Breast epithelium (tissue), 4 donors: Measurements from ENCODE around the gene ARID5B. TPM values are rescaled to one million over a fixed set of nuclear protein-coding genes. Genes with fewer than 3 reads are reported as not detected.

Experiments used
- DNase-seq, 2 donors: peaks; one replicate each; pipeline ENCODE4 v3.0.0-alpha.2; 2019; ENCODE audit warnings: low spot score in 2 of 2
- H3K27ac ChIP-seq, 2 donors: fragments of 200-600 bp; sonication (generic) in 1 of 2; one replicate each; pipeline ENCODE4 v1.5.1; 2016 to 2019; ENCODE audit warnings: mild to moderate bottlenecking in 1 of 2
- H3K27me3 ChIP-seq, 2 donors: fragments of 200-600 bp; sonication (generic) in 1 of 2; one replicate each; pipeline versions ENCODE4 v1.5.1 to v1.6.0; 2017 to 2019; ENCODE audit warnings: control low read depth in 1 of 2, mild to moderate bottlenecking in 1 of 2
- H3K36me3 ChIP-seq: fragments of 200-600 bp; one replicate; pipeline ENCODE4 v1.5.1; 2019
- H3K4me1 ChIP-seq, 2 donors: fragments of 200-600 bp; sonication (generic); one replicate each; pipeline ENCODE4 v1.5.1; 2016 to 2019; ENCODE audit warnings: control low read depth in 1 of 2
- H3K4me3 ChIP-seq, 3 donors: fragments of 200-600 bp; sonication (generic); 1 replicate in 2 of 3; 2 replicates in 1 of 3; pipeline ENCODE4 v1.5.1; 2016 to 2019; ENCODE audit warnings: mild to moderate bottlenecking in 3 of 3, moderate library complexity in 2 of 3
- H3K9me3 ChIP-seq, 2 donors: fragments of 200-600 bp; sonication (generic) in 1 of 2; one replicate each; pipeline ENCODE4 v1.5.1; 2016 to 2019; ENCODE audit warnings: control low read depth in 1 of 2
- POLR2A ChIP-seq: fragments of 450-650 bp; IDR thresholded peaks from one replicate; pipeline ENCODE4 v1.6.1; 2016; ENCODE audit warnings: antibody characterized with exemption, mild to moderate bottlenecking, moderate library complexity
- POLR2AphosphoS5 ChIP-seq, 3 donors: sonication (generic); formaldehyde crosslinking; IDR thresholded peaks; one replicate each; pipeline ENCODE4 v1.6.1; 2017; ENCODE audit warnings: antibody characterized with exemption in 3 of 3
- intact Hi-C: fragments of 100-400 bp; cut with DNase I; formaldehyde crosslinking; loops from one replicate; pipeline ENCODE4 v1.15.1; 2023; ENCODE audit warnings: low total_unique reads
- total RNA-seq, 3 donors: library from RNA; depleted of rRNA; stranded (reverse); fragments of >200 nt; gene quantifications; one replicate each; pipeline ENCODE4 v1.1.0, GENCODE V29; 2016
- TF ChIP-seq, protein P1 (sequence below), 3 donors: fragments of 450-650 bp; IDR thresholded peaks; one replicate each; pipeline ENCODE4 v1.5.1; 2016 to 2017; ENCODE audit warnings: antibody characterized with exemption in 3 of 3, mild to moderate bottlenecking in 3 of 3, moderate library complexity in 3 of 3

The ARID5B gene
- total RNA-seq, 3 donors from 2014 or later: 89.5 to 166 (median 125) TPM

- Histone ChIP-seq H3K4me3 (no peak overlapping the region), H3K4me1 (peaks cover 0 to 17% of the 10 kb centered on the region in 2 donors), H3K36me3 (no peaks in the 10 kb centered on the region), H3K27me3 (no peaks in the 10 kb centered on the region), H3K9me3 (no peaks in the 10 kb centered on the region), H3K27ac (no peak overlapping the region)
- no peak for DNase-seq
- TF ChIP-seq, protein P1, sequence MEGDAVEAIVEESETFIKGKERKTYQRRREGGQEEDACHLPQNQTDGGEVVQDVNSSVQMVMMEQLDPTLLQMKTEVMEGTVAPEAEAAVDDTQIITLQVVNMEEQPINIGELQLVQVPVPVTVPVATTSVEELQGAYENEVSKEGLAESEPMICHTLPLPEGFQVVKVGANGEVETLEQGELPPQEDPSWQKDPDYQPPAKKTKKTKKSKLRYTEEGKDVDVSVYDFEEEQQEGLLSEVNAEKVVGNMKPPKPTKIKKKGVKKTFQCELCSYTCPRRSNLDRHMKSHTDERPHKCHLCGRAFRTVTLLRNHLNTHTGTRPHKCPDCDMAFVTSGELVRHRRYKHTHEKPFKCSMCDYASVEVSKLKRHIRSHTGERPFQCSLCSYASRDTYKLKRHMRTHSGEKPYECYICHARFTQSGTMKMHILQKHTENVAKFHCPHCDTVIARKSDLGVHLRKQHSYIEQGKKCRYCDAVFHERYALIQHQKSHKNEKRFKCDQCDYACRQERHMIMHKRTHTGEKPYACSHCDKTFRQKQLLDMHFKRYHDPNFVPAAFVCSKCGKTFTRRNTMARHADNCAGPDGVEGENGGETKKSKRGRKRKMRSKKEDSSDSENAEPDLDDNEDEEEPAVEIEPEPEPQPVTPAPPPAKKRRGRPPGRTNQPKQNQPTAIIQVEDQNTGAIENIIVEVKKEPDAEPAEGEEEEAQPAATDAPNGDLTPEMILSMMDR (IDR thresholded peaks at IDR 0.05): no peak
- TF ChIP-seq POLR2AphosphoS5 (IDR thresholded peaks at IDR 0.05) (no peak), POLR2A (no peak)
- intact Hi-C loops: no loop called here
Measured at GRCh38 chr10:62033125-62033524, 131.6 kb downstream of the ARID5B start.

DNA sequence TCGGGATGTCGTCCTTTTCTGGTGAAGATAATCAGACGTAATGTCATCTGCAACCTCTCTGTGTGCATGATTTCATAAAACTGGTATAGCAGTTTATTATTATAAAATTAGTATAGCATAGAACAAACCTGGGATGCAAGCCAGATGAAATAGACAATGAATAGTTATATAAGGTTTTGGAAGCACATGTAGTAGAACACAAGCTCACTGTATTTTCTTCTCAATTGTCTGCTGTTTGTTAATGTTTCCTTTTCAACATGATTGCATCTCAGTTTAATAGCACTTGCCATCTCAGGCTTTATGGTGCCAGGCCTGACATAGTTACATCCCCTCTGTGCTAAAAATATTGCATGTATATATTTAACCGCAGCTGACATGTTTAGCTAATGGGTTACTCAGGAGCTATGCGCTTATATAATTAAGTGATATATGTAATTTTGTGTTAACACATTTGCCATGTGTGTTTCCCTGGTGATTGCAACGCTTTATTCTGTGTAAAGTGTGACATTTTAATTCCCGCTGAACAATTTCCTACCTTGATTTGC is 132.7 kb downstream of the ARID5B start:
- Histone ChIP-seq H3K4me1 (peaks cover under 1 to 20% of the 10 kb centered on the region in 2 donors), H3K36me3 (no peaks in the 10 kb centered on the region), H3K4me3 (no peak overlapping the region), H3K27ac (no peak overlapping the region), H3K27me3 (no peaks in the 10 kb centered on the region), H3K9me3 (no peaks in the 10 kb centered on the region)
- TF ChIP-seq, protein P1 (IDR thresholded peaks at IDR 0.05): no peak
- no peak for TF ChIP-seq POLR2AphosphoS5 (IDR thresholded peaks at IDR 0.05)
- TF ChIP-seq POLR2A: no peak
- intact Hi-C loops: no loop called here
- no peak for DNase-seq

GRCh38 chr10:62036186-62037081 is 134.9 kb downstream of the ARID5B start:
- no peak for DNase-seq
- Histone ChIP-seq H3K27ac (peak overlapping the region; percentile 78 to 80), H3K9me3 (no peaks in the 10 kb centered on the region), H3K36me3 (no peaks in the 10 kb centered on the region), H3K4me1 (peaks cover 4 to 22% of the 10 kb centered on the region in 2 donors), H3K27me3 (no peaks in the 10 kb centered on the region), H3K4me3 (no peak overlapping the region)
- intact Hi-C loops: no loop called here
- TF ChIP-seq POLR2AphosphoS5 (IDR thresholded peaks at IDR 0.05) (no peak), POLR2A (no peak)
- TF ChIP-seq, protein P1 (IDR thresholded peaks at IDR 0.05): no peak

DNA sequence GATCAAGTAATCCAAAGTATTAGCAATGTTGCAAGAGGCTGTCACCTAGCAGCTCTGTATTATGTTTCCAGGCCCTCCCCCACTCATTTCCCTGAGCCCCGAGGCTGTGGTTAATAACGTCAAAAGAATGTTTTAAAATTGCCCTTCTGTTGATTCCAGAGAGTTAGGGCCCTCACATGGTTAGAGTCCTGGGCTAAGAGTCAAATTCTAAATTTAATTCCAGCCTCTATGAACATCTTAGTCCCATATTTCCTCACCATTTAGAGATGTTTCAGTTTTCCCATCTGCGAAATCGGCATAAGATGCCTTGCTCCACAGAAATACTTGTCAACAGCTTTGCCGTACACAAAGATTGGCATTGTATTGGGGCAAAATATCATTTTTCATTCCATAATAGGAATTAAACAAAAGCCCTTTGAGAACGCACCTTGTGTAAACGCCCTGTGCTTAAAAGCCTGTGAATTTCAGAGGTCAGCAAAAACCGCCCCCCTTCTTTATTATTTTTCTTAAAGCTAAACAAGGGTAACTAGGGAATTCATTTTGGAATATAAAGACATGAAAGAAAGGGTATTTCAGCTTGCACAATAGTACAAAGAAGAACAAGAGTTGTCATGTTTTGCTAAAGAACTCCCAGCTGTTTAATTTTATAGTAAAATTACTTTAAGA is 135.8 kb downstream of the ARID5B start:
- DNase-seq: peak in 1 of 2 donors; percentile 50
- Histone ChIP-seq H3K4me3 (peak overlapping the region in 1 of 3 donors; percentile 7), H3K27ac (peak overlapping the region; percentile 78 to 80), H3K36me3 (no peaks in the 10 kb centered on the region), H3K27me3 (no peaks in the 10 kb centered on the region), H3K9me3 (no peaks in the 10 kb centered on the region), H3K4me1 (peaks cover 4 to 22% of the 10 kb centered on the region in 2 donors)
- intact Hi-C loops: no loop called here
- no peak for TF ChIP-seq POLR2A
- TF ChIP-seq, protein P1 (IDR thresholded peaks at IDR 0.05): no peak
- TF ChIP-seq POLR2AphosphoS5 (IDR thresholded peaks at IDR 0.05): peak in 2 of 3 donors; percentile 19
